ENCODE results near the gene APEH.
A peak's percentile ranks its signal among the peaks of the same experiment; 100 is the strongest.

Gene APEH

DNA sequence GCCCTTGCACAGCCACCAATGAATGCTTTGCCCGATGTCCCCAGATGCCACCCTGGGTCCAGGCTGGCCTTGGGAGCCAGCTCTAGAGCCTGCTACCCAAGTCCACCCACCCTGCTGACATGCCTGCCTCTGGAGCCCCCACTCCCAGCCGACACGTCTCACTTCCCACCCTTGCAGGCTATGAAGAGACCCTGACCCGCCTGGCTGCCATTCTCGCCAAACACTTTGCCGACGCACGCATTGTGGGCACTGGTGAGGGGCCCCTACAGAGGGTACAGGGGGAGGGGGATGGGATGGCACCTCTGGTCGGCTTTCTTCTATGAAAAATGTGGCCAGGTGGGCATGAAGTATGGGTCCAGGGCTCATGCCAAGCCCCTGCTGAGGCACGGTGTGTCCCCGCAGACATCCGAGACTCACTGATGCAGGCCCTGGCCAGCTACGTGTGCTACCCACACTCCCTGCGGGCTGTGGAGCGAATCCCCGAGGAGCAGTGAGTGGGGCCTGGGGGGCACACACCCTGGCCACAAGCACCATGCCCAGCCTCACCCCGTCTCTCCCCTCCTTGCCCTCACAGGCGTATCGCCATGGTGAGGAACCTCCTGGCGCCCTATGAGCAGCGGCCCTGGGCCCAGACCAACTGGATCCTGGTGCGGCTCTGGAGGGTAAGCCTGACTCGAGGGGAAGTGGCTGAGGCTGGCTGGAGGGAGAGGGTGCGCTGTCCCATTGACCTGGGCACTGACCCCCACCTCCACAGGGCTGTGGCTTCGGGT is 39.4 kb downstream of the APEH start:
- DNase-seq (ENCODE audit: low spot score): no peak

DNA sequence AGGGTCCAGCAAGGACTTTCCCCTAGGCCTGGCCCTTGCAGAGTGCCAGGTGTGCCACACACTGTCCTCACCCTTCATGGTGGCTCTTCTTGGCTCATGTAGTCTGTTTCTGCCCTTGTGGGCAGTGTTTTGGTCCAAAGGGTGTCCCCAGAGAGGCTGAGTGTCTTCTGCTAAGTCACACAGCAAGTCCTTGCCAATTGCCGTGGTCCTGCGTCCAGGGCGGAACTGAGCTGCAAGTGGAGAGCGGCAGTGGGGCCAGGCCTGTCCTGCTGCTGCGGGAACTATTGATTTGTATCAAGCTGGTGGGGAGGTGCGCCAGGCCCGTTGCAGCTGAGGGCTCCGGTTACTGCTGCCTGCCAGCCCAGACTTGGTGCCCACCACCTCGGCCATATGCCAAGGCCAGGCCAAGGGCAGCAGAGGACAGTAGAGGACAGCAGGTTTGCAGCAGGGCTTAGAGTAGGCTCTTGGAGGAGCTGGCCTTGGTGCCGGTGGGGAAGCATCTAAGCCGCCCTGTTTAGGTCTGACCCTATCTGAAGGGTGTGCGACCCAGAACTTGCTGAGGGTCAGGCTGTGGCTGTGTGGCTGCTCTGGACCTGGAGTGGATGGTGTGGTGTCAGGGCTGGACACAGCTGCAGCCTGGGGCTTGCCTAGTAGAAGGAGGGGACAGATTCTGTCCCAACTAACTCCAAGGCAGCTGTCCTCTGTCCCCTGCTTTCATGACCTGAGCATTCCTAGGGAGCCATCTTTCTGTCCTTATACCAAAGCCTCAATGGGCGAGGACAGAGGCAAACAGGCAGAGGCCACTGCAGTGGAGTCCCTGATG is 40.8 kb downstream of the APEH start:
- no peak for DNase-seq (ENCODE audit: low spot score)

DNA sequence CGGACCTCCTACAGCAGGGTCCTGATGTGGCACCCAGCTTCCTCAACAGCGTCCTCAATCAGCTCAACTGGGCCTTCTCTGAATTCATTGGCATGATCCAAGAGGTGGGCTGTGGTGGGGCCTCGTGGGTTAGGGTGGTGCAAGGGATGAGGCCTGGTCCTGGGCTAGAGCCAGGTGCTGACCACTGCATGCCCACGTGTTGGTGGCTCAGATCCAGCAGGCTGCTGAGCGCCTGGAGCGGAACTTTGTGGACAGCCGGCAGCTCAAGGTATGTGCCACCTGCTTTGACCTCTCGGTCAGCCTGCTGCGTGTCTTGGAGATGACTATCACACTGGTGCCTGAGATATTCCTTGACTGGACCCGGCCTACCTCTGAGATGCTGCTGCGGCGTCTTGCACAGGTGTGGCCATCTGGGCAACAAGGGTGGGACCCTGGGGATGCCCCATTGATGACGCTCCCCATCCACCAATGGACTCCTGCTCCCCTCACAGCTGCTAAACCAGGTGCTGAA is 41.5 kb downstream of the APEH start:
- no peak for DNase-seq (ENCODE audit: low spot score)

DNA sequence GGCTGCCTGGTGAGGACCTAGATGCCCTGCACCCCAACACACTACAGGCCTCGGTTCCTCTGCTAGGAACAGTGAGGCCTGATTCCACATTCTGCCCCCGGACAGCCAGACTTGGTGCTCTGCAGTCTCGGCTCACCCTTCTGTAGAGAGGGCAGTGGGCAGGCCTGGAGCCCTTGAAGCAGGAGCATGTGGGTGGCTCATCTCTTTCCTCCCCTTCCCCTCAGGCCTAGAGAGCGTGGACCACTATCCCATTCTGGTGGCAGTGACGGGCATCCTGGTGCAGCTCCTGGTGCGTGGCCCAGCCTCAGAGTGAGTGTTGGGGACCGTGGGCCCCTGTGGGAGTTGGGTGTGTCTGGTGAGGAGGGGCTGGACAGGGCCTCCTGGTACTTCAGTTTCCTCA is 42.0 kb downstream of the APEH start:
- DNase-seq (ENCODE audit: low spot score): no peak

DNA sequence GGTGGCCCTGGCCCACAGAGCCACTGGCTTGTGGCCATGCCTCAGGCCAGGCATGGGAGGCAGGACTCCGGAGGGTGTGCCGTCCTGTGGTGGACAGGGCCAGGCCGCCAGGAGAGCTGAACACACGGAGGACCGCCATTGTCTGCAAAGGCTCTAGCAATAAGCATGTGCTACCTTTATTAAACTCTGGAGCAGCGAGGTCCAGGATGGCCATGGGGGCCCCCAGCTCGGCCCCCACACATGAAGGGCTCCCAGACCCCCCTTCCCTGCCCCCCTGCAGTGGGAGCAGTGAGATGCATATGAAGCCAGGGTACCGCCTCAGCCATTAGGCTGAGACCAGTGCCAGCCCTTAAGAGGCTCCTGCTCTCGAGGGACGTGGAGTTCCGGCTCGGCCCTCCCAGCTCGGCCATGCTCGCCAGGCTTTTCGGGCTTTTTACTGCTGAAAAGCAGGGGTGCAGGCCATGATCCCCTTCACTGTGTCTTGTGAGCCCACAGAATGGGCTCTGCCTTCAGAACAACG is 42.6 kb downstream of the APEH start:
- DNase-seq (ENCODE audit: low spot score): no peak

DNA sequence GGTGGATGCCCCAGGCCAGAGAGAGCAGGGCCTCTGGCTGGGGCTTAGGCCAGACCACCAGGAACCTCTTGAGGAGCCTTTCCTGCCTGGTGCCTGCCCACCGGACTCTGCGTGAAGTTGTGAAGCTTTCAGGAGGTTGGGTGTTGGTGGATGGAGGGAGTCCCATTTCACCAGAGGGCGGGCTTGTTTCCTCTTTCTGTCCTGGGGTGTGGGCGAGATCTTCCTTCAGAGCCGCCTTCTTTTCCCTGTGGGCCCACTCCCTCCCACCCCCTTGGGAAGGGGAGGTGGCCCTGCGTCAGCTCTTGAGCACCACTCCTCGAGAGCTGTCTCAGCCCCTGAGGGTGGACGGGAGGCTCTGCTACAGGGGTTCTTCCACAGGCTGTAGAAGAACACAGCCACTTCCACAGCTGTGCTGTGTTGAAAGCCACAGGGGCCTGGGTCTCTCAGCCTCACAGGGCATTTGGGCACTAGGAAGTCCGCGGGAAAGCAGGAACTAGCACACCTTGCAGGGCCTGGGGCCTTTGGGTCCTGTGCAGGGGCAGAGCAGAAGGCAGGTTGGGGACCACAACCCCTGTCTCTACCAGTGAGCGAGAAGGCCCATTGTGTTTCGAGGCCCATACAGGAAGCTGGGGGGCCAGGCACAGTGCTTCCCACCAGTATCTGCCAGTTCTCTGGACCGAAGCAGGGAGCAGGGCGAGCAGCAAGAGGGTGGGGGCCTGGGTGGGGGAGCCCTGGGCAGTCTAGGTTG is 43.2 kb downstream of the APEH start:
- no peak for DNase-seq (ENCODE audit: low spot score)

DNA sequence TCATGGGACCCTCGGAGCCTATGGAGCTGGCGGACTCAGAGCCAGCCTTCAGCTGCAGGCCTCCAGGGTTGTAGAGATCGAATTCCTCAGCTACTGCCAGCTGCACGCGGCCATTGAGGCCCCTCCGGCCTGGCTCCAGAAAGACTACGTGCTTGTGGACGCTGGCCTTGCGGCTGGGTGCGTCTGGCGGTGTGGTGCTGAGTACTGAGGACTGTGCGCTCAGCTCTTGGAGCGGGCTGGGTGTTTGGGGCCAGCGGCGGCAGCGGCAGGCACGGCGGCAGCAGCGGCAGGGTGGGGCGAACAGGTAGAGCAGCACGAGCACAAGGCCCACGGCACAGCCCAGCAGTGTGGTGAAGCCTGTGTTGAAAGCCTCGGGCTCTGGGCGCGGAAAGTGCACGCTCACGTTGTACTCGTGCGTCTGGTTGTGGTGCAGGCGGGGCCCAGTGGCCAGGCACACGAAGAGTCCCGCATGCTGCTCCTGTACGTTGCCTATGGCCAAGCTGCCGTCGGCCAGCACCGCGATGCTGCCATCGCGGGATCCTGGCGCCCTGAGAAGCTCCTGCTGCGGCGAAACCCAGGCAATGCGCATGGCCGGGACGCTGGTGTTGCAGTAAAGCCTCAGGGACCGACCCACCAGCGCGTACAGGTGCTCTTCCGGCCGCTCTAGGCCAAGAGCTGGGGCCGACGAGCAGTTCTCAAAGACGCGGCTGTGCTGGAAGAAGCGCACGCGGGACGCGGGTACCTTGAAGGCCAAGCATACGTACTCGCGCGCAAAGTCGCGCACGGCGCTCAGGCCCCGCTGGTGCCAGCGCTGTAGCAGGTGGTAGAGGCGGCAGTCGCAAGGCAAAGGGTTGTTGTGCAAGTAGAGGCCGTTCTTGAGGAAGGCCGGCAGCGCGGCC is 44.1 kb downstream of the APEH start:
- no peak for DNase-seq (ENCODE audit: low spot score)

DNA sequence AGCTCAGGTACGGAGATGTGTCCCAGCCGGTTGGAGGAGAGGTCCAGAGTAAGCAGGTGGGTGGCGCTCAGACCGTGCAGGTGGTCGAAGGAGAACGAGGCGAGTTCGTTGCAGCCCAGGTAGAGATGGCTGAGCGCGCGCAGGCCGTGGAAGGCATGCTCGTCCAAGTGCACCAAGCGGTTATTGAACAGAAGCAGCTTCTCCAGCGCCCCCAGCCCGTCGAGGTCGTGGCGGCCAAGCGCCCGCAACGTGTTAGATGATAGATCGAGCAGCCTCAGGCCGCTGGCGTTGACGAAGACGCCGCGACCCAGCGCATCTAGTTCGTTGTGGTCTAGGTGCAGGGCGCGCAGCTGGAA is 44.7 kb downstream of the APEH start:
- DNase-seq (ENCODE audit: low spot score): no peak

DNA sequence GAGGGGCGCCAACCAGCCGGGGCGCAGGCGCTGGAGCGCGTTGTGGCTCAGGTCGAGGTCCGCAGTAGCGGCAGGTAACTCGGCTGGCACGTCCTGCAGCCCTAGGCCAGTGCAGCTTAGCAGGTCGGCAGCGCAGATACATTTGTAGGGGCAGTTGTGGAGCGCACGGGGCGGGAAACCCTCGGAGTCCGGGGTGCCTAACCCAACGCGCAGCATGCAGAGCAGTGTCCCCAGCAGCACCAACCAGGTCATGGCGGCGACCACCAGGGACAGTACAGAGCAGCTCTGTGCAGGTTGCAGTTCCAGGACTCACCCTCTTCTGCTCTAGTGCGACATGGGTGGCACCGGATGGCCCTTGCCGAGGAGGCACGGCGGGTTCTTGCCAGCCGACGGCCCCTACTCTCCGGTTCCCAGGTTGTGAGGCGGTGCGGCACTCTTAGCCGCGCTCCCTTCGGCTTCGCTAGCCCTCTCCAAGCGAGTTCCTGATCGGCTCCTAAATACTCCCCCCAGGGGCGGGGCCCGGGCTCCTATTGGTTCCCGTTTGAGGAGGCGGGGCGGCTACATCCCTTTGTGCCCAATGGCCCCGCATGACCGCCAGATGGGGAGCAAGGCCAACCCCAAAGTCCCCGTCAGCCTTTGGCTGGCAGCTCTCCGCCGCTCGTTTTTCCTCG is 45.2 kb downstream of the APEH start, which contains the start of gene AMIGO3:
TSS of gene AMIGO3 (minus strand) at position 471 of the 671 bp plus-strand sequence. CDS start at position 252, 219 bp downstream.
- peak; percentile 92 for DNase-seq (ENCODE audit: low spot score)

DNA sequence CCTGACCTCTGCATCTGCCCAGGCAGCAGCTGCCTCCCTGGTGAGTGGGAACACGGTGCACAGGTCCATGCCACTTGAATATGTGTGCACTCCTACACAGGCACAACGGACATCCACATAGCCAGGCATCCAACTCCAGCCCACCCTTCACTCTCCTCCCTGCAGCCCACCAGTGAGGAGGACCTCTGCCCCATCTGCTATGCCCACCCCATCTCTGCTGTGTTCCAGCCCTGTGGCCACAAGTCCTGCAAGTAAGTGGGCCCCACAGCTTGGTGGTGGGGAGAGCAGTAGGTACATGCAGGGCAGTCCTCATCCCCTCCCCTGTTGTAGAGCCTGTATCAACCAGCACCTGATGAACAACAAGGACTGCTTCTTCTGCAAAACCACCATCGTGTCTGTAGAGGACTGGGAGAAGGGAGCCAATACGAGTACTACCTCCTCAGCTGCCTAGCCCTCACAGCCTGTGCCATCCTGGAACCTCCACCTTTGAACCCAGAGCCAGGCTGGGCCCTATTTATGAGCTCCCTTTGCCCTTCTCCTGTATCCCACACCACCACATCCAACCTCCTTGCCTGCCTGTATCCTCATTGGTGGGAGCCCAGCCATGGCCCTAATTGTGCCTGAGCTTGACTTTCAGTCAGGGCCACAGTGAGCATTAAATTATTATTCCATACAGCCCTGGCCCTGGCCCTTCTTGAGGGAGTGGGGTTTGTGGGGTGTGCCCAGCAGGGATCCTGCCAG is 46.9 kb downstream of the APEH start:
- no peak for DNase-seq (ENCODE audit: low spot score)

DNA sequence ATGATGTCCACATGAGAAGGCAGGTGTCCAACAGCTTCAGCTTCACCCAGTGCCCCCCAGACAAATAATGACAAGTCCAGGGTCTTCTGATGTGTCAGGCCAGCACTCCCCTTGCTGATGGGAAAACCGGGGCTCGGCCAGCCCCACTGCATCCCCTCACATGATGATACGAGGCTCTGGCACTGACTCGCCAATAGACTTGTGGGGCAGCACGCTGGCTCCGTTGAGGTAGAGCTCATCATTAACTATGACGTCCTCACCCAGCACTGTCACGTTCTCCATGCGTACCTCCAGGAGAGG is 47.4 kb downstream of the APEH start:
- no peak for DNase-seq (ENCODE audit: low spot score)

DNA sequence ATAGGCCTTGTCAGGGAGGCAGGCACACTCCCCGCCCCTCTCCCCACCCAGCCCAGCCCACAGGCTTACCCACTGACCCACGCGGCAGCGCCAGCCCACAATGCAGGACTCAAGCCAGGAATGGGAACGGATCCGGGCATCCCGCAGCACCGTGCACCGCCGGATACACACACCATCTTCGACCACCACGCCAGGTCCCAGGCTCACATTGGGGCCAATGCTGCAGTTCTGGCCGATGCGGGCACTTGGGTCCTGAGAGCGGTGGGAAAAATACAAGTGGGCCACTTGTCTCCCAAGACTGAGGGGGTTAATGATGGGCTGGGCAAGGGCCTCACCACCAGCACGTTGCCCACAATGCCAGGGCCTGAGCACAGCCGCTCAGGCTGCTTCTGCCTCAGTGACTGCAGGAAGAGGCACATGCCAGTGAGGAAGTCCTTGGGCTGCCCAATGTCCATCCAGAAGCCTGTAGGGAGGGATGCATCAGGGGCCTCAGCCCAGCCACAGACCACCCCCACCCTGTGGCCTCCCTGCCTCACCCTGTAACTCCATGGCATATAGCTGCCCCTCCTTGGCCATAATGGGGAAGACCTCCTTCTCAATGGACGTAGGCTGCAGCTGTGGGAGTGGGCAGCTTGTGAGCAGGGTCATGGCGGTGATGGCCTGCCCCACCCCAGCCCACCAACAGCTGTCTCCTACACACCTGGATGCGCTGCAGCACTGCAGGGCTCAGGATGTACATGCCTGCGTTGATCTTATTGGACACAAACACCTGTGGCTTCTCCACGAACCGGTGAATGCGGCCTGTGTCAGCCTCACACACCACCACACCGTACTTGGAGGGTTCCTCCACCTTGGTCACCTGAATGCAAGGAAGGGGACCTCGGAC is 48.0 kb downstream of the APEH start:
- no peak for DNase-seq (ENCODE audit: low spot score)

DNA sequence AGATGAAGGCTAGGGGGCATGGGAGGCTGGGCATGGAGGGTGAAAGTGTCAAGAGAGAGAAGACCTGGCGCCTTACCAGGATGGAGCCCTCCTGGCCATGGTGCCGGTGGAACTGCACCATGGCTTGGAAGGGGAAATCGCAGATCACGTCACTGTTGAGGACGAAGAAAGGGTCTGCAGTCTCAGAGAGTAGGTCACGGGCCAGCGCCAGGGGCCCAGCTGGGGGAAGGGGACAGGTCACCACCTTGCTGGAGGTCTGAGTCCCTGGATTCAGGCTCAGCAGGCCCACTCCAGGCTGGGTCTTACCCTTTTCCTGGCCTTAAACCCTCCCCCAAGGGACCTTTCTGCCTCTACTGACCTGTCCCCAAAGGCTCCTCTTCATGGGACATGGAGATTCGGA is 48.7 kb downstream of the APEH start:
- DNase-seq (ENCODE audit: low spot score): no peak

DNA sequence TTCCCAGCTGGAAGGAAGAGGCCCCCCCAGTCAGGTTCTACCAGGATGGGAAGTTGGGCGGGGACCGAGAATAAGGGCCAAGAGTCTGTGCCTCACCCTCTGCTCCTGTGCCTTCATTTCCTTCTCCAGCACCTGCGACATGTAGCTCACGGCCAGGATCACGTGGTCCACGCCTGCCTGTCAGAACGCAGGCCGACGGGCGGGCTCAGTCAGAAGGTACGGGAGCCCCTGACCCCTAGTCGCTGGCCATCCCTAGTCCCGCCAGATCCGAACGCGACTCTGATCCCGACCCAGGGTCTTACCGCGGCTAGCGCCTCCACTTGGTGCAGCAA is 49.1 kb downstream of the APEH start:
- DNase-seq (ENCODE audit: low spot score): peak; percentile 41

DNA sequence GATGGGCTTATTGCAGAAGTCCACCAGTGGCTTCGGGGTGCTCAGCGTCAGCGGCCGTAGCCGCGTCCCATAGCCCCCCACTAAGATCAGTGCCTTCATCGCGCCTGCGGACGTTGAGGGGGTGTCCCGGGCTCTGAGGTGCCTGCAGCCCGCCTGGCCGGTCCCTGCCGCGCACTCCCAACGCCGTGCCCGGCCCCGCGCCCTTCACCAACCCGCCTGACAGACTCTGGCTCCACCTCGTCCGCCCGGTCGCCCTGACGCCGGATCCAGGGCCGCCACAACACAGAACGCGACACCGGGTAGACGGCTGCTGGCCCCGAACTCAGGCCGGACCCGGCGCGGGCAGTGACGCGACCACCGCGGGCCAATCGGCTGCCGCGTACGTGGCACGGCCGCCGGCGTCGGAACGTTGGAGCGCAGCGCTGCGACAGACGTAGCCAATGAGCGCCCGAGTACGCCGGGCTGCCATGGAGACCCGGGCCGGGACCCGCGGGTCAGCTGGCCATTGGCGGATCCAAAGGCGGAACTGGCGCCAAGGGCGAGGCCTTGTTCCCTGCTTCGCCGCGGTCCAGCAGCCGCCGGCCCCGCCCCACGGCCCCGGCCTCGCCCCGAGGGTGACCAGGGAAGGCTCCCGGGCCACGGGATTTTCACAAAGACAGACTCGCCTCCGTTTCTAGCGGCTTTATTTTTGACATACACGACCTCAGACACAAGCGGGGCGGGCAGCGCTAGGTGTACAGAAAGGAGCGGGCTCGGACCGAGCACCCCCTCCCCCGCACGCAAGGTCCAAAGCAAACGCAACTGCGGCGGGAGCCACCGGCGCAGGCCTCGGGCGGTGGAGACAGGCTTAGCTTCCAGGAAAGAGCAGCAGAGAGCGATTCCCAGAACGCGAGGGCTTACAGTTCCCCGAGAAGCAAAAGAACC is 49.7 kb downstream of the APEH start, which contains the start of gene GMPPB:
TSS of gene GMPPB (minus strand) at position 324 of the 924 bp plus-strand sequence. CDS start at position 99, 225 bp downstream.
- peak; percentile 95 for DNase-seq (ENCODE audit: low spot score)

DNA sequence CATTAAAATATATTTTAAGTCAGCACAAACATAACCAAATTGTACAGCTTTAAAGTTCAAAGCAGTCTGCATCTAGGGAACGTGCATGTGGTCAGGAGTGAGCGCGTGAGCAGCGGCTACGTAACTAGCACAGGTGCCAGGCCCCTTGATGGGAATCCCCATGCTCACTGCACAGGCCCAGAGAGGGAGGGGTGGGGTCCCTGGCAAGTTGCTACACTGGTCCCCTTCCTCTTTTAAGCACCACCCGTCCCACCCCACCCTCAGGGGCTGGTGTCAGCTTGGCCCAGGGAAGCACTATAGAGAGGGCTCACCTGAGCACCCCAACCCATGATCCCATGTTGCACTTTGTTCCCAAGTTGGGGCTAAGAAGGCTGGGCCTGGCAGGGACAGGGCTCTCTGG is 50.4 kb downstream of the APEH start:
- DNase-seq (ENCODE audit: low spot score): no peak

DNA sequence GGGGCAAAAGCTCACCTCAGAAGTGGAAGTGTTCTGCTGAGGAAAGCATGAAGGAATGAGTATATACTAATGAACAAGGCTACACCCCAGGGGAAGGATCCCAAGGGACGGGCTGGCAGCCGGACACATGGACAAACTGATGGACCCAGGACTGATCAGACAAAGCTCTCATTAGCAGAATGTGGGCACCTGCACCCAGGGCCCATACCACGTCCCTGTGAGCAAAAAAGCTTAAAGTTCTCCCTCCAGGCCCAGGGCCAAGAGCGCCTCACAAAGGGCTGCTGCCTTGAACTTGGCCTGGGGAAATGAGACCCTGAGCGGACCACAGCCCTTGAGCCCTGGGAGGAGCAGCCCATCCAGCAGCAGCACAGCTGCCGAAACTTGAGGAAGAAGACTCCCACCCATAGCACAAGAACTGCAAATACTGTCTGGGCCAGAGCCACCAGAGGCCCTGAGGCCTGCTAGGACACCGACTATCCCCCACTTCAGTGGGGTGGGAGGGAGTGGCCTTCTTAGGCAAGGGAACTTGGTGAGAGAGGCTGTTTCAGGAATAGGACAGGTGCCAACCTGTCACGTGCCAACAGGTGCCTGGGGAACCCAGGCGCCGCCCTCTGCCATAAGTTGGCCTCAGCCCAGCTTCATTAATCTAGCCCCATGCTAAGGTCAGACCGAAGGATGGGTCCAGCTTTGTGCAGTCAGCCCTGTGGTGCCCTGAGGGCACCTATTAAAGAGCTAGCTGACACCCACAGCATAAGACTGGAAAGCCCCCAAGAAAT is 51.9 kb downstream of the APEH start:
- no peak for DNase-seq (ENCODE audit: low spot score)
